ENCODE data around the gene CR1L. TPM values are rescaled to one million over a fixed set of nuclear protein-coding genes. Genes with fewer than 3 reads are reported as not detected.
"Not testable (repeated sequence)": the region's sequence is repeated elsewhere in the genome, so short reads cannot be mapped to it uniquely, and the experiment has no call there.

The CR1L gene
- total and polyA plus RNA-seq, 8 donors, result 1.3 TPM; not detected in 7

- ATAC-seq, result peak; percentile 50 to 77 (median 62)
- DNase-seq; FAIRE-seq; H3K4me3 ChIP-seq; intact Hi-C loops (cut with DNase I); H3K27me3 ChIP-seq; H3K4me1 ChIP-seq; H3K36me3 ChIP-seq; H3K9me3 ChIP-seq: not testable (repeated sequence)
- H3K27ac ChIP-seq, result peak overlapping the region in 1 of 4 donors; percentile 0
- WGBS, 2 donors, result 22 to 26% methylated on average over 6 of the region's 6 CpGs
These were observed 93.3 kb downstream of the CR1L start for GRCh38 chr1:207738158-207738659.

GRCh38 chr1:207740207-207740606 lies 95.3 kb downstream of the CR1L start:
- no peak for ATAC-seq
- intact Hi-C loops (cut with DNase I), result no loop called here
- no peak for DNase-seq
- FAIRE-seq, result no peak
- H3K27ac ChIP-seq, result no peak overlapping the region
- no peak overlapping the region for H3K4me3 ChIP-seq
- H3K36me3 ChIP-seq, result no peaks in the 10 kb centered on the region
- no peak for TF ChIP-seq CTCF (IDR thresholded peaks at IDR 0.05)
- 70 to 77% methylated on average over 2 of the region's 2 CpGs for WGBS, 2 donors
- no peaks in the 10 kb centered on the region for H3K27me3 ChIP-seq
- no peaks in the 10 kb centered on the region for H3K9me3 ChIP-seq
- peaks cover 0 to 9% (median 9%) of the 10 kb centered on the region in 3 donors for H3K4me1 ChIP-seq

DNA sequence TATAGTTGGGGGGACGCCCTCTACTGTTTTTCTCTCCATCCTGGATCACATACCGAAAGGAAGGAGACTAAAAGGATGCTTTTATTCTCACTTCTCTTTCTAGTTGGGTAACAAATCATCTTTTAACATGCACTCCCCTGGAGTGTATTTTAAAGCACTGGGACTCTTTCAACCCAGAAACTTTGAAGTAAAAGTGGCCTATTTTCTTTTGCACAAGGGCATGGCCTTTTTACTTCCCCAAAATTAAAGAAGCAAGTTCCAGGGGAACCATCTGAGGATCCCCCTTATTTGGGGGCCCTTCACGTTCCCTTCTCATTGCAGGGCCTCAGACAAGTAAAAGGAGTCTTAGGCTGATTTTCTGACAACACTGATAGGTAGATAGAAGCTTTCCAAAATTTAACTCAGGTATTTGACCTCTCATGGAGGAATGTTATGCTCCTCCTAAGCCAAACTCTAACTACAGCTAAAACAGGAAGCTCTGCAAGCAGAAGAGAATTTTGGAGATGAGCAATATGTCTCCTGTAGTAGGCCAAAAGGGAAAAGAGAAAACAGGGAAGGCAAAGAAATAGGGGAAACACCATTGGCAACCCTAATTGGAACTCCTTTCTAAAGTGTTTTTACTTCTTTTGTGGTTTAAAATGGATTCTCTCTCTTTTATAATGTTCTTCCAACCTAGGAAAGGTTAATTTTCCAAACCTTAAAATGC lies 98.1 kb downstream of the CR1L start:
- peaks cover 0 to 4% (median 4%) of the 10 kb centered on the region in 3 donors for H3K4me1 ChIP-seq
- H3K27me3 ChIP-seq, result no peaks in the 10 kb centered on the region
- DNase-seq, result no peak
- H3K36me3 ChIP-seq, result no peaks in the 10 kb centered on the region
- H3K27ac ChIP-seq, result no peak overlapping the region
- 91 to 95% methylated on average over 3 of the region's 3 CpGs for WGBS, 2 donors
- TF ChIP-seq CTCF (IDR thresholded peaks at IDR 0.05), result no peak
- H3K9me3 ChIP-seq, result no peaks in the 10 kb centered on the region
- intact Hi-C loops (cut with DNase I), result no loop called here
- ATAC-seq, result no peak
- H3K4me3 ChIP-seq, result no peak overlapping the region
- no peak for FAIRE-seq

DNA sequence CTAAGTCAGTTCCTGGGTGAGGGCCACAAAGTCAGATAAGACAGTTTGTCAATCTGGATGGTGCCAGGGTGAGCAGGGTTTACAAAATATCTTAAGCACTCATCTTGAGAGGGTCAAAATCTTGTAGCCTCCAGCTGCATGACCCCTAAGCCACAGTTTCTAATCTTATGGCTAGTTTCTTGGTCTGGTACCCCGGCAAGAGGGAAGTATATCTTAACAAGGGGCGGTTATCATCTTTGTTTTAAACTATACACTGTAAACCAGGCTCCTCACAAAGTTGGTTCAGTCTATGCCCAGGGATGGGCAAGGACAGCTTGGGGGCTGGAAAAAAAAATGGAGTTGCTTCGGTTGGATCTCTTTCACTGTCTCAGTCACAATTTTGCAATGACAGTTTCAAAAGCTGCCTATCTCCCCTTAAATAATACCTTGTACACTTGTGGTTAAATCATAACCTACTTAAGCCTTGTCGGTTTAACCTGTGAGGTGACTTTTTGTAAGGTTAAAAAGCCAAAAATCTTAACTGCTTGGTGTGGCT lies 99.1 kb downstream of the CR1L start:
- FAIRE-seq (no peak), ATAC-seq (no peak), DNase-seq (no peak)
- no peak overlapping the region for H3K4me3 ChIP-seq
- no peak for TF ChIP-seq CTCF (IDR thresholded peaks at IDR 0.05)
- H3K9me3 ChIP-seq, result no peaks in the 10 kb centered on the region
- H3K27ac ChIP-seq, result no peak overlapping the region
- intact Hi-C loops (cut with DNase I), result no loop called here
- WGBS, 2 donors, result 90 to 93% methylated on average over 4 of the region's 4 CpGs
- no peaks in the 10 kb centered on the region for H3K36me3 ChIP-seq
- H3K4me1 ChIP-seq, result peaks cover 0 to 10% (median 3%) of the 10 kb centered on the region in 3 donors
- no peaks in the 10 kb centered on the region for H3K27me3 ChIP-seq

DNA sequence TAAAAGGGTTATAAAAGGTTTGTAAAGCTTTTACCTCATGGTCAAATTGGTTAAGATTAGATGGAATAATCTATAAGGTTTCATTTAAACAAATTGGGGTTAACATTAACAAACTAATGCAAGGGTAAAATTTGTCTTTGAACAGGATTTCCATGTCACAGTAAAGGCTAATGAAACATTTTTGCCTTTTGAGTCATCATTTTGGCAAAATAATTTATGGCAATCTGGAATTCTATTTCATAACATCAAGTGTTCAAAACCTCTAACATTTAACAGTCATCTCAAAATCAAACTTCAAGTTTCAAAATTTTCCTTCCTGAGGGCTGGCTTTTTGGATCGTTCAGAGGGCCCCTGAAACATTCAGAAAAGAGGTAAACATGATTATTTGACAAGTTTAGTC lies 100.4 kb downstream of the CR1L start:
- TF ChIP-seq CTCF (IDR thresholded peaks at IDR 0.05), result no peak
- H3K36me3 ChIP-seq, result no peaks in the 10 kb centered on the region
- intact Hi-C loops (cut with DNase I), result no loop called here
- H3K9me3 ChIP-seq, result no peaks in the 10 kb centered on the region
- H3K27me3 ChIP-seq, result no peaks in the 10 kb centered on the region
- no peak overlapping the region for H3K27ac ChIP-seq
- WGBS, 2 donors, result 82 to 94% methylated on average over 1 of the region's 1 CpG
- FAIRE-seq (no peak), ATAC-seq (no peak), DNase-seq (no peak)
- peaks cover 0 to 15% (median 12%) of the 10 kb centered on the region in 3 donors for H3K4me1 ChIP-seq
- no peak overlapping the region for H3K4me3 ChIP-seq
